ENCODE measurements around the gene PRXL2A. TPM values are rescaled to one million over a fixed set of nuclear protein-coding genes. Genes with fewer than 3 reads are reported as not detected.

Gene PRXL2A
- polyA plus RNA-seq, 1 of the 3 experiments (the other 2 are of a cell fraction), result 15.6 TPM

DNA sequence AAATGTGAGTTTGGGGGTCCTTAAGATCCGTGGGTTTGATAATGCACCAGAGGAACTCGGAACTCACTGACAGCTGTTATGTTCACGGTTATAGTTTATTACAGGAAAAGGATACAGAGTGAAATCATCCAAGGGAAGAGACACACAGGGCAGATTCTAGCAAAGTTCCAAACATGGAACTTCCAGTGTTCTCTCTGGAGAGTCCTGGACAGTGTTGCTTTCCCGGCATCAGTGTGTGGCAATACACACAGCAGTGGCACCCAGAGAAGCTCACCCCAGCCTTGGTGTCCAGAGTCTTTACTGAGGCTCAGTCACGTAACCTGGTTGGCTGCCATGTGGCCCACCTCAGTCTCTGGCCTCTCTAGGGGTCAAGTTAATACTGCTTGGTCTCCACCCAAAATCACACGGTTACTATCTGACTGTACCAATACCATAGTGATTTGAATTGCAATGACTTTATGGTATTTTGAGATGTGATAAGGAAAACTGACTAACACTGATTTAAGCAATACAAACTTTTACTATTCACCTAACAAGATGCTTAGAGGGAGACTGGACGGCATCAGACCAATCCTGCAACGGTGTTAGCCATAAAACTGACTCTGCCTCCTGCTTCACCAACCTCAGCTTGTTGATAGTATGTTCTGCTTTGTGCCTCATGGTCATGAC, 8.1 kb upstream of the PRXL2A start (continued):
- TF ChIP-seq, protein P1, sequence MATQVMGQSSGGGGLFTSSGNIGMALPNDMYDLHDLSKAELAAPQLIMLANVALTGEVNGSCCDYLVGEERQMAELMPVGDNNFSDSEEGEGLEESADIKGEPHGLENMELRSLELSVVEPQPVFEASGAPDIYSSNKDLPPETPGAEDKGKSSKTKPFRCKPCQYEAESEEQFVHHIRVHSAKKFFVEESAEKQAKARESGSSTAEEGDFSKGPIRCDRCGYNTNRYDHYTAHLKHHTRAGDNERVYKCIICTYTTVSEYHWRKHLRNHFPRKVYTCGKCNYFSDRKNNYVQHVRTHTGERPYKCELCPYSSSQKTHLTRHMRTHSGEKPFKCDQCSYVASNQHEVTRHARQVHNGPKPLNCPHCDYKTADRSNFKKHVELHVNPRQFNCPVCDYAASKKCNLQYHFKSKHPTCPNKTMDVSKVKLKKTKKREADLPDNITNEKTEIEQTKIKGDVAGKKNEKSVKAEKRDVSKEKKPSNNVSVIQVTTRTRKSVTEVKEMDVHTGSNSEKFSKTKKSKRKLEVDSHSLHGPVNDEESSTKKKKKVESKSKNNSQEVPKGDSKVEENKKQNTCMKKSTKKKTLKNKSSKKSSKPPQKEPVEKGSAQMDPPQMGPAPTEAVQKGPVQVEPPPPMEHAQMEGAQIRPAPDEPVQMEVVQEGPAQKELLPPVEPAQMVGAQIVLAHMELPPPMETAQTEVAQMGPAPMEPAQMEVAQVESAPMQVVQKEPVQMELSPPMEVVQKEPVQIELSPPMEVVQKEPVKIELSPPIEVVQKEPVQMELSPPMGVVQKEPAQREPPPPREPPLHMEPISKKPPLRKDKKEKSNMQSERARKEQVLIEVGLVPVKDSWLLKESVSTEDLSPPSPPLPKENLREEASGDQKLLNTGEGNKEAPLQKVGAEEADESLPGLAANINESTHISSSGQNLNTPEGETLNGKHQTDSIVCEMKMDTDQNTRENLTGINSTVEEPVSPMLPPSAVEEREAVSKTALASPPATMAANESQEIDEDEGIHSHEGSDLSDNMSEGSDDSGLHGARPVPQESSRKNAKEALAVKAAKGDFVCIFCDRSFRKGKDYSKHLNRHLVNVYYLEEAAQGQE (IDR thresholded peaks at IDR 0.05; ENCODE audit: low read depth, low read length), result no peak
- TF ChIP-seq SMC3 (IDR thresholded peaks at IDR 0.05; ENCODE audit: low read depth, low read length), result no peak

DNA sequence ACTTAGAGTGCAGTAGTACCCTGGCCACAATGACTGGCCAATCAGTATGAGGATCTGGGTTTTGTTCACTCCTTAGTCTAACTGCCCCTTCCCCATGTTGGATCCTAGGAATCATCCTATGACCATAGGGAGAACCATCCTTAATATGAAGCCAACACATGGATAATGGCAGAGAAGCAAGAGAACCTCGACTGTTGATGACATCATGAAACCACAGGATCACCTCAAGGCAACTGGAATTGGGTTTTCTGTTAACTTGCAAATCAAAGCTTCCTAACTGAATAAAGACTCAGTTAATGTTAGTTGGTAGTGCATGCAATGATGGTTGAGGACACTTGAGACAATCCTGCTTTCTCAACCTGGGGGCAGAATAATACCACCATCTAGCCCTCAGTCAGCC, 3.3 kb upstream of the PRXL2A start:
- H4K20me1 ChIP-seq (ENCODE audit: insufficient read depth), result no peaks in the 10 kb centered on the region
- 50% methylated on average over 1 of the region's 1 CpG for WGBS (ENCODE audit: low lambda C conversion rate)
- CTCF ChIA-PET, result interaction anchor here (1.1 to 3.5 kb wide), 4 partner anchors 9 to 101 kb away, joined by 3 to 16 read pairs (median 8); no protein-coding TSS in a partner anchor

More for the DNA sequence above, 3.3 kb upstream of the PRXL2A start:
- no peaks in the 10 kb centered on the region for H3K79me2 ChIP-seq (ENCODE audit: insufficient read depth)
- no peak overlapping the region for H3K27ac ChIP-seq (ENCODE audit: low read depth in 2 of 2, low read length in 1 of 2)
- no peak overlapping the region for H2AFZ ChIP-seq (ENCODE audit: low read depth)
- POLR2A ChIA-PET, result no interaction called here
- no peaks in the 10 kb centered on the region for H3K9me2 ChIP-seq
- H3K36me3 ChIP-seq (replicated peaks in 1 of 2; ENCODE audit: control insufficient read depth in 1 of 2, insufficient read depth in 2 of 2, low read length in 1 of 2), result no peaks in the 10 kb centered on the region
- H3K4me3 ChIP-seq (ENCODE audit: low read depth in 2 of 2, low read length in 1 of 2), result no peak overlapping the region
- DNase-seq, result no peak
- no peaks in the 10 kb centered on the region for H3K9me3 ChIP-seq
- no peak for TF ChIP-seq SIN3A (IDR thresholded peaks at IDR 0.05; ENCODE audit: borderline replicate concordance, low read depth, low read length)
- no peak for TF ChIP-seq YY1 (IDR thresholded peaks at IDR 0.05; ENCODE audit: low read depth)
- no peak for TF ChIP-seq EP300 (IDR thresholded peaks at IDR 0.05; ENCODE audit: borderline replicate concordance in 1 of 2, low read depth in 1 of 2, low read length in 1 of 2)
- TF ChIP-seq TAF1 (IDR thresholded peaks at IDR 0.05; ENCODE audit: borderline replicate concordance, low read depth, low read length), result no peak
- no peak for TF ChIP-seq GATA2 (CRISPR knock-in tag; IDR thresholded peaks at IDR 0.05)
- no peak for TF ChIP-seq NRF1 (IDR thresholded peaks at IDR 0.05; ENCODE audit: low read depth, low read length)
- TF ChIP-seq FOXM1 (IDR thresholded peaks at IDR 0.05; ENCODE audit: low read depth), result no peak
- TF ChIP-seq, protein P2, sequence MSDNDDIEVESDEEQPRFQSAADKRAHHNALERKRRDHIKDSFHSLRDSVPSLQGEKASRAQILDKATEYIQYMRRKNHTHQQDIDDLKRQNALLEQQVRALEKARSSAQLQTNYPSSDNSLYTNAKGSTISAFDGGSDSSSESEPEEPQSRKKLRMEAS (IDR thresholded peaks at IDR 0.05; ENCODE audit: low read depth), result no peak
- TF ChIP-seq, protein P3, sequence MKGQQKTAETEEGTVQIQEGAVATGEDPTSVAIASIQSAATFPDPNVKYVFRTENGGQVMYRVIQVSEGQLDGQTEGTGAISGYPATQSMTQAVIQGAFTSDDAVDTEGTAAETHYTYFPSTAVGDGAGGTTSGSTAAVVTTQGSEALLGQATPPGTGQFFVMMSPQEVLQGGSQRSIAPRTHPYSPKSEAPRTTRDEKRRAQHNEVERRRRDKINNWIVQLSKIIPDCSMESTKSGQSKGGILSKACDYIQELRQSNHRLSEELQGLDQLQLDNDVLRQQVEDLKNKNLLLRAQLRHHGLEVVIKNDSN (IDR thresholded peaks at IDR 0.05; ENCODE audit: borderline replicate concordance, low read depth), result no peak
- no peak for TF ChIP-seq MXI1 (IDR thresholded peaks at IDR 0.05; ENCODE audit: low read depth, low read length)
- TF ChIP-seq, protein P4, sequence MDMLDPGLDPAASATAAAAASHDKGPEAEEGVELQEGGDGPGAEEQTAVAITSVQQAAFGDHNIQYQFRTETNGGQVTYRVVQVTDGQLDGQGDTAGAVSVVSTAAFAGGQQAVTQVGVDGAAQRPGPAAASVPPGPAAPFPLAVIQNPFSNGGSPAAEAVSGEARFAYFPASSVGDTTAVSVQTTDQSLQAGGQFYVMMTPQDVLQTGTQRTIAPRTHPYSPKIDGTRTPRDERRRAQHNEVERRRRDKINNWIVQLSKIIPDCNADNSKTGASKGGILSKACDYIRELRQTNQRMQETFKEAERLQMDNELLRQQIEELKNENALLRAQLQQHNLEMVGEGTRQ (IDR thresholded peaks at IDR 0.05; ENCODE audit: borderline replicate concordance, low read depth, low read length), result no peak
- TF ChIP-seq, protein P5, sequence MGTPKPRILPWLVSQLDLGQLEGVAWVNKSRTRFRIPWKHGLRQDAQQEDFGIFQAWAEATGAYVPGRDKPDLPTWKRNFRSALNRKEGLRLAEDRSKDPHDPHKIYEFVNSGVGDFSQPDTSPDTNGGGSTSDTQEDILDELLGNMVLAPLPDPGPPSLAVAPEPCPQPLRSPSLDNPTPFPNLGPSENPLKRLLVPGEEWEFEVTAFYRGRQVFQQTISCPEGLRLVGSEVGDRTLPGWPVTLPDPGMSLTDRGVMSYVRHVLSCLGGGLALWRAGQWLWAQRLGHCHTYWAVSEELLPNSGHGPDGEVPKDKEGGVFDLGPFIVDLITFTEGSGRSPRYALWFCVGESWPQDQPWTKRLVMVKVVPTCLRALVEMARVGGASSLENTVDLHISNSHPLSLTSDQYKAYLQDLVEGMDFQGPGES (IDR thresholded peaks at IDR 0.05; ENCODE audit: low read depth, low read length), result no peak
- no peak overlapping the region for H3K9ac ChIP-seq
- H3F3A ChIP-seq (replicated peaks; ENCODE audit: insufficient read depth), result peaks cover 5% of the 10 kb centered on the region
- H3K4me1 ChIP-seq (ENCODE audit: control insufficient read depth in 1 of 2, insufficient read depth in 2 of 2, low read depth in 1 of 2, low read length in 1 of 2), result peaks cover 0 to 23% of the 10 kb centered on the region in 2 experiments; a peak in 2 of 4 replicates
- H3K27me3 ChIP-seq (ENCODE audit: insufficient read depth), result no peaks in the 10 kb centered on the region
- H3K4me2 ChIP-seq, result no peak overlapping the region

Measured in SK-N-SH (cell line).